Loucy (cell line): ENCODE measurements around the gene DENND5A.
A peak's percentile ranks its signal among the peaks of the same experiment; 100 is the strongest.
"Not testable (repeated sequence)": the region's sequence is repeated elsewhere in the genome, so short reads cannot be mapped to it uniquely, and the experiment has no call there.

Experiments used
- H2AFZ ChIP-seq: fragments of 200-600 bp; sonication (generic); 2 replicates; pipeline ENCODE4 v1.6.0; 2016; ENCODE audit warnings: antibody characterized with exemption, mild to moderate bottlenecking, low read length, moderate library complexity
- H3F3A ChIP-seq: fragments of 200-600 bp; 2 replicates; pipeline ENCODE4 v1.6.0; 2016; ENCODE audit warnings: antibody characterized with exemption, low read depth, mild to moderate bottlenecking
- H3K27me3 ChIP-seq: fragments of 200-600 bp; sonication (generic); 2 replicates; pipeline ENCODE4 v1.6.1; 2014; ENCODE audit warnings: low read length, mild to moderate bottlenecking; ENCODE audit not compliant: insufficient read depth, poor library complexity, severe bottlenecking
- H3K36me3 ChIP-seq: fragments of 200-600 bp; sonication (generic); 2 replicates; pipeline ENCODE4 v1.6.1; 2016; ENCODE audit warnings: low read length; ENCODE audit not compliant: insufficient read depth
- H3K4me1 ChIP-seq: fragments of 200-600 bp; sonication (generic); 2 replicates; pipeline ENCODE4 v1.5.1; 2014; ENCODE audit warnings: low read length, mild to moderate bottlenecking; ENCODE audit not compliant: insufficient read depth, poor library complexity, severe bottlenecking
- H3K4me2 ChIP-seq: fragments of 200-600 bp; sonication (generic); 2 replicates; pipeline ENCODE4 v1.6.0; 2014; ENCODE audit warnings: antibody characterized with exemption, low read length, low read depth, mild to moderate bottlenecking; ENCODE audit not compliant: poor library complexity, severe bottlenecking
- H3K4me3 ChIP-seq: fragments of 200-600 bp; sonication (generic); 2 replicates; pipeline ENCODE4 v1.5.1; 2014; ENCODE audit warnings: low read length, mild to moderate bottlenecking, mixed read lengths; ENCODE audit not compliant: poor library complexity, severe bottlenecking
- H3K79me2 ChIP-seq: fragments of 200-600 bp; sonication (generic); 2 replicates; pipeline ENCODE4 v1.6.1; 2014; ENCODE audit warnings: low read length; ENCODE audit not compliant: insufficient read depth
- H3K9ac ChIP-seq: fragments of 200-600 bp; sonication (generic); 2 replicates; pipeline ENCODE4 v1.6.0; 2014; ENCODE audit warnings: mild to moderate bottlenecking, low read depth, low read length, moderate library complexity; ENCODE audit not compliant: poor library complexity, severe bottlenecking
- H3K9me2 ChIP-seq: fragments of 200-600 bp; sonication (generic); replicated peaks from 2 replicates; pipeline ENCODE4 v1.6.1; 2016; ENCODE audit warnings: low read depth, low read length, mixed read lengths
- H3K9me3 ChIP-seq: fragments of 200-600 bp; sonication (generic); 2 replicates; pipeline ENCODE4 v1.6.1; 2014; ENCODE audit warnings: mild to moderate bottlenecking, antibody characterized with exemption, low read length, low read depth; ENCODE audit not compliant: insufficient read depth
- H4K20me1 ChIP-seq: fragments of 200-600 bp; sonication (generic); 2 replicates; pipeline ENCODE4 v1.6.0; 2014; ENCODE audit warnings: antibody characterized with exemption, low read length, mild to moderate bottlenecking; ENCODE audit not compliant: insufficient read depth, poor library complexity, severe bottlenecking
- EZH2phosphoT487 ChIP-seq: fragments of 200-600 bp; IDR thresholded peaks from 2 replicates; pipeline ENCODE4 v1.6.1; 2018; ENCODE audit warnings: antibody characterized with exemption, mild to moderate bottlenecking, moderate library complexity, borderline replicate concordance
- TF ChIP-seq, protein P1 (sequence below): fragments of 200-600 bp; sonication (generic); conservative IDR thresholded peaks from 2 replicates; pipeline ENCODE4 v1.5.1; 2014; ENCODE audit warnings: mild to moderate bottlenecking, antibody characterized with exemption, low read length

DENND5A gene

DNA sequence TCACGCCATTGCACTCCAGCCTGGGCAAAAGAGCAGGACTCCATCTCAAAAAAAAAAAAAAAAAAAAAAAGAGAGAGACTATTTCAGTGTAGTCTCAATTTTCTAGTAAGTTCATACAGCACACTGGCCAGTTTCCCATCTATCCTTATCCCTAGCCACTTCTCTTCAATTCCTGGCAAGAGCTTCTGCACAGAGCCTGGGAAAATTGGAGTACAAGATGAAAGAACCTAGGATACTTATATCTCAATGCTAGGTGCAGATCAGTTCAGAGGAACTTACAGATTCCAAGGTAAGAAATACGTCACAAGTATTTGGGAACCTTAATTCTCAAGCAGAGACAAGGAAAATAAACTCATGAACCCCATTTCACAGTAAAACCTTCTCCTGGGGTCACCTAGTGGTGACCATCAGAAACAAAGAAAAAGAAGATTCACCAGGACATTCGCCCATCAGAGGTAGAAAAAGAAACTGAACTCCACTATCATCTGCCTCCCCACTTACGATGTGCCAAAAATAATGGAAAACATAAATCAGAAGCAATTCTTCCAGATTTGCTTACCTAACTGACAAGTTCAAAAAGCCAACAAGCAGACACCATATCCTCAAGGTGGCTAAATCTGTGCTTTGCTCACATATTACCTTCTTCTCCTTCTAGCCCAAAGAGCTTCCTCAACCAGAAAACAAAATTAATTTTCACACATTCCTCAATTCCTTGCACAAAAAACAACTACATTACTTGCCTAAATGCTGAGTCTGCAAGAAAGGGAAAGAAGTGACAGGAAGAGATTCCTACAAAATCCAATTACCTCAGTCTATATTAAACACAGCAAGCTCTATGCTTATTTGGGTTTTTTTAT, 4.9 kb downstream of the DENND5A start:
- 0 out of 2 replicates have a peak, but pooled peaks cover 6% of the 10 kb centered on the region for H3F3A ChIP-seq
- peaks cover 56% of the 10 kb centered on the region for H3K79me2 ChIP-seq
- H3K36me3 ChIP-seq, result no peaks in the 10 kb centered on the region
- no peaks in the 10 kb centered on the region for H3K9me3 ChIP-seq
- H3K4me2 ChIP-seq, result peak overlapping the region; percentile 41
- H3K4me1 ChIP-seq, result peaks cover 26% of the 10 kb centered on the region
- H3K4me3 ChIP-seq, result no peak overlapping the region
- no peaks in the 10 kb centered on the region for H3K9me2 ChIP-seq
- TF ChIP-seq EZH2phosphoT487, result no peak
- TF ChIP-seq, protein P1, sequence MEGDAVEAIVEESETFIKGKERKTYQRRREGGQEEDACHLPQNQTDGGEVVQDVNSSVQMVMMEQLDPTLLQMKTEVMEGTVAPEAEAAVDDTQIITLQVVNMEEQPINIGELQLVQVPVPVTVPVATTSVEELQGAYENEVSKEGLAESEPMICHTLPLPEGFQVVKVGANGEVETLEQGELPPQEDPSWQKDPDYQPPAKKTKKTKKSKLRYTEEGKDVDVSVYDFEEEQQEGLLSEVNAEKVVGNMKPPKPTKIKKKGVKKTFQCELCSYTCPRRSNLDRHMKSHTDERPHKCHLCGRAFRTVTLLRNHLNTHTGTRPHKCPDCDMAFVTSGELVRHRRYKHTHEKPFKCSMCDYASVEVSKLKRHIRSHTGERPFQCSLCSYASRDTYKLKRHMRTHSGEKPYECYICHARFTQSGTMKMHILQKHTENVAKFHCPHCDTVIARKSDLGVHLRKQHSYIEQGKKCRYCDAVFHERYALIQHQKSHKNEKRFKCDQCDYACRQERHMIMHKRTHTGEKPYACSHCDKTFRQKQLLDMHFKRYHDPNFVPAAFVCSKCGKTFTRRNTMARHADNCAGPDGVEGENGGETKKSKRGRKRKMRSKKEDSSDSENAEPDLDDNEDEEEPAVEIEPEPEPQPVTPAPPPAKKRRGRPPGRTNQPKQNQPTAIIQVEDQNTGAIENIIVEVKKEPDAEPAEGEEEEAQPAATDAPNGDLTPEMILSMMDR, result peak; percentile 50
- H4K20me1 ChIP-seq, result peaks cover 15% of the 10 kb centered on the region
- H3K27me3 ChIP-seq, result no peaks in the 10 kb centered on the region
- H2AFZ ChIP-seq, result no peak overlapping the region
- H3K9ac ChIP-seq, result no peak overlapping the region

DNA sequence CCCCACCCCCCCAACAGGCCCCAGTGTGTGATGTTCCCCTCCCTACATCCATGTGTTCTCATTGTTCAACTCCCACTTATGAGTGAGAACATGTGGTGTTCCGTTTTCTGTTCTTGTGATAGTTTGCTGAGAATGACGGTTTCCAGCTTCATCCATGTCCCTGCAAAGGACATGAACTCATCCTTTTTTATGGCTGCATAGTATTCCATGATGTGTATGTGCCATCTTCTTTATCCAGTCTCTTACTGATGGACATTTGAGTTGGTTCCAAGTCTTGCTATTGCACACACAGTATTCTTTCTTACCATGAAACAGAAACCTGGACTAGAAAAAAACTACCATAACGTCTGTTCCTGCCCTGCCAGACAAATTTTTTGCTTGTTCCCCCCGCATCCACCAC, 6.9 kb downstream of the DENND5A start:
- Histone ChIP-seq H3K4me1 (peaks cover 27% of the 10 kb centered on the region), H4K20me1 (peaks cover 15% of the 10 kb centered on the region), H3K79me2 (peaks cover 46% of the 10 kb centered on the region)
- not testable (repeated sequence) for H3K4me2 ChIP-seq, H3K9me3 ChIP-seq, H3K4me3 ChIP-seq, H3K9me2 ChIP-seq, H2AFZ ChIP-seq, H3F3A ChIP-seq, H3K27me3 ChIP-seq, H3K9ac ChIP-seq, H3K36me3 ChIP-seq

DNA sequence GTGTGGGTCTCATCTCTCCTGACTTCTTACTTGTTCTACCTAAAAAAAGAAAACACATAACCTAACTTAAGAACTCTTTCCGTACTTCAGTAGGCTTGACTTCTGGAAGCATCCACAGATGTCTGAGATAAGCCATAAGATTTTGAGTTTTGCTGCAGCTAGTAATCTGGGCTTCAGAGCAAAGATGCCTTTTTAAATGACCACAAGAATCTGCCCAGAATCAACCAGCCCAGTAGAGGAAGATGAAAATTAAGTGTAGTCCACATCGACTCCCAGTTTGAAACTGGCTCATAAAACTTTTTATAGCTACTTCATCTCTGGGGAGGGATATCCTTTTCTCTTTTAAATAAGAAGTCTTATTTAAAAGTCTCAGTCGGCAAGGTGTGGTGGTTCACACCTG, 10.7 kb downstream of the DENND5A start:
- no peak overlapping the region for H3K4me2 ChIP-seq

More for the DNA sequence above, 10.7 kb downstream of the DENND5A start:
- Histone ChIP-seq H3K9me2 (no peaks in the 10 kb centered on the region), H3K9ac (no peak overlapping the region), H3K4me1 (peaks cover 27% of the 10 kb centered on the region), H4K20me1 (peaks cover 27% of the 10 kb centered on the region), H3K4me3 (no peak overlapping the region), H3K9me3 (no peaks in the 10 kb centered on the region), H3F3A (peaks cover 7% of the 10 kb centered on the region; the same call in 1 of the 2 replicates), H3K36me3 (no peaks in the 10 kb centered on the region), H3K79me2 (peaks cover 24% of the 10 kb centered on the region), H2AFZ (no peak overlapping the region), H3K27me3 (no peaks in the 10 kb centered on the region)
- TF ChIP-seq, protein P1, result no peak
- no peak for TF ChIP-seq EZH2phosphoT487
